GM12875 (cell line): ENCODE results near the gene SV2C.
"Not testable (repeated sequence)": the region's sequence is repeated elsewhere in the genome, so short reads cannot be mapped to it uniquely, and the experiment has no call there.

Experiments used
- H3K4me3 ChIP-seq: one replicate; pipeline ENCODE4 v1.5.1; 2011; ENCODE audit warnings: low read depth, low read length, control low read depth
- CTCF ChIP-seq: IDR thresholded peaks from 2 replicates; pipeline ENCODE4 v1.5.1; 2011; ENCODE audit warnings: low read depth, mild to moderate bottlenecking, control low read depth, inconsistent platforms, low read length, moderate library complexity, borderline replicate concordance; ENCODE audit not compliant: insufficient read depth

The SV2C gene

GRCh38 chr5:76326577-76327302 lies 243.6 kb downstream of the SV2C start:
- H3K4me3 ChIP-seq: no peak overlapping the region

GRCh38 chr5:76329346-76329745 lies 246.2 kb downstream of the SV2C start:
- TF ChIP-seq CTCF: no peak
- no peak overlapping the region for H3K4me3 ChIP-seq

More at GRCh38 chr5:76326577-76327302, 243.6 kb downstream of the SV2C start:
- TF ChIP-seq CTCF: no peak

GRCh38 chr5:76331126-76331525 lies 247.9 kb downstream of the SV2C start:
- no peak overlapping the region for H3K4me3 ChIP-seq

GRCh38 chr5:76332102-76332501 lies 248.9 kb downstream of the SV2C start:
- no peak for TF ChIP-seq CTCF
- no peak overlapping the region for H3K4me3 ChIP-seq

More at GRCh38 chr5:76331126-76331525, 247.9 kb downstream of the SV2C start:
- no peak for TF ChIP-seq CTCF

- H3K4me3 ChIP-seq: no peak overlapping the region
- TF ChIP-seq CTCF: no peak
Observed at GRCh38 chr5:76332611-76333205, 249.5 kb downstream of the SV2C start.

GRCh38 chr5:76333571-76333970 lies 250.4 kb downstream of the SV2C start:
- no peak for TF ChIP-seq CTCF
- no peak overlapping the region for H3K4me3 ChIP-seq

- no peak overlapping the region for H3K4me3 ChIP-seq
- TF ChIP-seq CTCF: 0 out of 2 replicates have a peak, but pooled peaks have one; percentile 8
Observed at GRCh38 chr5:76334574-76334973, 251.4 kb downstream of the SV2C start.

- H3K4me3 ChIP-seq: not testable (repeated sequence)
Observed at GRCh38 chr5:76335451-76335850, 252.3 kb downstream of the SV2C start.

- not testable (repeated sequence) for H3K4me3 ChIP-seq
Observed at GRCh38 chr5:76336253-76336809, 253.1 kb downstream of the SV2C start.
